HCT116 (cell line): ENCODE results near the gene PRKG1.

Experiments used
- CEBPB ChIP-seq: IDR thresholded peaks from 2 replicates; pipeline ENCODE4 v1.6.1; 2012; ENCODE audit warnings: low read depth
- CTCF ChIP-seq, 3 experiments: fragments of 200-600 bp in 1 of 3; sonication (generic) in 1 of 3; IDR thresholded peaks in 2 of 3; conservative IDR thresholded peaks in 1 of 3; 2 replicates each; pipeline ENCODE4 v1.5.1; 2012 to 2017; ENCODE audit warnings: low read depth in 2 of 3, low read length in 2 of 3, antibody characterized with exemption in 1 of 3, borderline replicate concordance in 1 of 3, control low read depth in 1 of 3, mild to moderate bottlenecking in 1 of 3, mixed read lengths in 1 of 3, mixed run types in 1 of 3, moderate library complexity in 1 of 3; ENCODE audit not compliant: insufficient read depth in 1 of 3
- EZH2 ChIP-seq: fragments of 200-600 bp; sonication (generic); IDR thresholded peaks from 2 replicates; pipeline ENCODE4 v1.6.1; 2017; ENCODE audit warnings: antibody characterized with exemption, mixed run types
- EZH2phosphoT487 ChIP-seq: fragments of 200-600 bp; IDR thresholded peaks from 2 replicates; pipeline ENCODE4 v1.6.1; 2018; ENCODE audit warnings: antibody characterized with exemption, borderline replicate concordance
- MAX ChIP-seq: IDR thresholded peaks from 2 replicates; pipeline ENCODE4 v1.6.1; 2012
- POLR2A ChIP-seq: IDR thresholded peaks from 2 replicates; pipeline ENCODE4 v1.7.0; 2011; ENCODE audit warnings: borderline replicate concordance; ENCODE audit not compliant: insufficient read depth, insufficient read length; ENCODE audit errors: extremely low read depth
- RAD21 ChIP-seq: IDR thresholded peaks from 2 replicates; pipeline ENCODE4 v1.6.1; 2012; ENCODE audit warnings: low read depth, mild to moderate bottlenecking
- SRF ChIP-seq: IDR thresholded peaks from 2 replicates; pipeline ENCODE4 v1.6.1; 2012; ENCODE audit warnings: low read depth
- ZBTB33 ChIP-seq: IDR thresholded peaks from 2 replicates; pipeline ENCODE4 v1.6.1; 2011; ENCODE audit warnings: mild to moderate bottlenecking, low read length, moderate library complexity; ENCODE audit not compliant: insufficient replicate concordance; ENCODE audit errors: extremely low read depth

- no peak for TF ChIP-seq CTCF (IDR thresholded peaks at IDR 0.05 in 2 of 3, conservative IDR thresholded peaks at IDR 0.05 in 1 of 3; ENCODE audit: borderline replicate concordance in 1 of 3, insufficient read depth in 1 of 3, low read depth in 2 of 3, low read length in 2 of 3)
- no peak for TF ChIP-seq MAX
- no peak for TF ChIP-seq POLR2A
- TF ChIP-seq EZH2, result no peak
- no peak for TF ChIP-seq SRF
- TF ChIP-seq ZBTB33, result no peak
- TF ChIP-seq CEBPB, result no peak
- no peak for TF ChIP-seq RAD21
- TF ChIP-seq EZH2phosphoT487, result no peak
Measured at GRCh38 chr10:51763746-51764145, 689.5 kb downstream of the PRKG1 start.
